ENCODE measurements around the gene DGKG.

DNA sequence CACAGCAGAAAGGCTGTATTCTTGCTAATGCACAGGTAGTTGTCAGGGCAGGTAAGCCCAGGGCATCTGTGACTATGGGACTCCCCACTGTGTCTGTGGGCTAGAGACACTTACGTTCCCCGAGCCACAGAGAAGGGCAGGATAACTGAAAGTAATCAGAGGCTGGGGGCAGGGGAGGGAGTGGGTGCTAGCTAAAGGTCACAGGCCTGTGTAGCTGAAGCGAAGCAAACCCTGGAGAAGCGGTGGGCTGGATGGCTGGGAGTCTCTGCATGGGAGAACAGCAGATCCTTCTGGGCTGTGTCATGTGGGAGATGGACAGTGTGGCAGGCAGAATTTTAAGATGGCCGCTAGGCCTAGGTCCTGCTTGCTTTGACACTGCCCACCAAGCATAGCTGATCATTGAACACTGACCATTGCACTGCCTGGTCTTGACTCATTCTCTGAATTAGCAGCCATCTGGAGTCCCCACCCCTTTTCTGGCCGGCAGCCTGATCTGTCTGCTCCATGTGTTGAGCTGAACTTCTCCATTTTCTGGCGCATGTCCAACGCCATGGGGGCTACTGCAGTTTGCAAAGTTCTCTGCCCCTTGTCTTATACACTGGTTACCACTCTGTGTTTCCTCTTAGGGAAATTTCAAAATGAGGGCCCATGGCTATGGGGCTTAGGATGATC lies 110.0 kb downstream of the DGKG start:
- TF ChIP-seq, protein P1, sequence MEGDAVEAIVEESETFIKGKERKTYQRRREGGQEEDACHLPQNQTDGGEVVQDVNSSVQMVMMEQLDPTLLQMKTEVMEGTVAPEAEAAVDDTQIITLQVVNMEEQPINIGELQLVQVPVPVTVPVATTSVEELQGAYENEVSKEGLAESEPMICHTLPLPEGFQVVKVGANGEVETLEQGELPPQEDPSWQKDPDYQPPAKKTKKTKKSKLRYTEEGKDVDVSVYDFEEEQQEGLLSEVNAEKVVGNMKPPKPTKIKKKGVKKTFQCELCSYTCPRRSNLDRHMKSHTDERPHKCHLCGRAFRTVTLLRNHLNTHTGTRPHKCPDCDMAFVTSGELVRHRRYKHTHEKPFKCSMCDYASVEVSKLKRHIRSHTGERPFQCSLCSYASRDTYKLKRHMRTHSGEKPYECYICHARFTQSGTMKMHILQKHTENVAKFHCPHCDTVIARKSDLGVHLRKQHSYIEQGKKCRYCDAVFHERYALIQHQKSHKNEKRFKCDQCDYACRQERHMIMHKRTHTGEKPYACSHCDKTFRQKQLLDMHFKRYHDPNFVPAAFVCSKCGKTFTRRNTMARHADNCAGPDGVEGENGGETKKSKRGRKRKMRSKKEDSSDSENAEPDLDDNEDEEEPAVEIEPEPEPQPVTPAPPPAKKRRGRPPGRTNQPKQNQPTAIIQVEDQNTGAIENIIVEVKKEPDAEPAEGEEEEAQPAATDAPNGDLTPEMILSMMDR (IDR thresholded peaks at IDR 0.05): no peak
- TF ChIP-seq EP300 (IDR thresholded peaks at IDR 0.05): no peak
- TF ChIP-seq POLR2AphosphoS5 (IDR thresholded peaks at IDR 0.05): no peak
